ENCODE results near the gene ADM2. TPM values are rescaled to one million over a fixed set of nuclear protein-coding genes. Genes with fewer than 3 reads are reported as not detected.
A peak's percentile ranks its signal among the peaks of the same experiment; 100 is the strongest.
"Not testable (repeated sequence)": the region's sequence is repeated elsewhere in the genome, so short reads cannot be mapped to it uniquely, and the experiment has no call there.

Gene ADM2, protein sequence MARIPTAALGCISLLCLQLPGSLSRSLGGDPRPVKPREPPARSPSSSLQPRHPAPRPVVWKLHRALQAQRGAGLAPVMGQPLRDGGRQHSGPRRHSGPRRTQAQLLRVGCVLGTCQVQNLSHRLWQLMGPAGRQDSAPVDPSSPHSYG
- polyA plus RNA-seq (2011; rRNA removed) (3.1 and 3.6 TPM in 2 replicates), polyA minus RNA-seq (2011; rRNA and poly(A)+ RNA removed) (2.3 and 2.8 TPM in 2 replicates)

DNA sequence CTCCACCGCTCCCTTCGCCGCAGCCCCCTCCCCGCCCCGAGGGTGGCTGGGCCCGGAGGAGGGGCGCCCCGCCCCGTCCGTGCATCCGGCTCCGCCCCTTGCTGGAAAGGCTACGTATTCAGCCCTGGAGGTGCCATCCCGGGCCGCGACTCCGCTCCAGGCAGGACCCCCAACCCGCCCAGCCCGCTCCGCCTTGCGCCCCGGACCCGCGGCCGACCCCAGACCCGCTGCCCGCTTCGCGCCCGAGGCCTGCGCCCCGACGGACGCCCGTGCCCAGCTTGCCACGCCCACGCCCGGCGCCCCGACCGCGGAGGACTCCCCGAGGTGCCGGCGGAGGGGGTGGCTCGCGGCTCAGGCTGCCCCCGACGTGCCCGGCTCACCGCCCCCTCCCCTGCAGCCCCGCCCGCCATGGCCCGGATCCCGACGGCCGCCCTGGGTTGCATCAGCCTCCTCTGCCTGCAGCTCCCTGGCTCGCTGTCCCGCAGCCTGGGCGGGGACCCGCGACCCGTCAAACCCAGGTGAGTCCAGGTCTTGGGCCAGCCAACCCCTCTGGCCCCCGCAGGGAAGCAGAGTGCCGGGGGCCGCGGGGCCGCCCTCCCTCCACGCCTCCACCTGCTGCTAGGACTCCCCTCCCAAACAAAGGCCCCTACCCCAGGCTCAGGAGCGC lies at the start of gene ADM2:
ADM2 (plus strand) TSS at position 104 of the 667 bp plus-strand sequence; CDS start at position 409, 305 bp downstream.
- Histone ChIP-seq H3K27me3 (ENCODE audit: control insufficient read depth, insufficient read depth, low read length) (peaks cover 24% of the 10 kb centered on the region), H3K4me3 (ENCODE audit: low read depth, low read length) (peak within 1 kb of the TSS; percentile 69), H3K27ac (ENCODE audit: low read depth, low read length) (no peak within 1 kb of the TSS), H3K9me3 (ENCODE audit: control insufficient read depth, insufficient read depth, low read length) (peaks cover 4% of the 10 kb centered on the region; the same call in 1 of the 2 replicates)
- ChIA-PET CTCF (no interaction called here), POLR2A (no interaction called here)
- DNase-seq (ENCODE audit: low read depth, low spot score): no peak
- TF ChIP-seq, protein P1, sequence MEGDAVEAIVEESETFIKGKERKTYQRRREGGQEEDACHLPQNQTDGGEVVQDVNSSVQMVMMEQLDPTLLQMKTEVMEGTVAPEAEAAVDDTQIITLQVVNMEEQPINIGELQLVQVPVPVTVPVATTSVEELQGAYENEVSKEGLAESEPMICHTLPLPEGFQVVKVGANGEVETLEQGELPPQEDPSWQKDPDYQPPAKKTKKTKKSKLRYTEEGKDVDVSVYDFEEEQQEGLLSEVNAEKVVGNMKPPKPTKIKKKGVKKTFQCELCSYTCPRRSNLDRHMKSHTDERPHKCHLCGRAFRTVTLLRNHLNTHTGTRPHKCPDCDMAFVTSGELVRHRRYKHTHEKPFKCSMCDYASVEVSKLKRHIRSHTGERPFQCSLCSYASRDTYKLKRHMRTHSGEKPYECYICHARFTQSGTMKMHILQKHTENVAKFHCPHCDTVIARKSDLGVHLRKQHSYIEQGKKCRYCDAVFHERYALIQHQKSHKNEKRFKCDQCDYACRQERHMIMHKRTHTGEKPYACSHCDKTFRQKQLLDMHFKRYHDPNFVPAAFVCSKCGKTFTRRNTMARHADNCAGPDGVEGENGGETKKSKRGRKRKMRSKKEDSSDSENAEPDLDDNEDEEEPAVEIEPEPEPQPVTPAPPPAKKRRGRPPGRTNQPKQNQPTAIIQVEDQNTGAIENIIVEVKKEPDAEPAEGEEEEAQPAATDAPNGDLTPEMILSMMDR (IDR thresholded peaks at IDR 0.05; ENCODE audit: low read depth, low read length): no peak

DNA sequence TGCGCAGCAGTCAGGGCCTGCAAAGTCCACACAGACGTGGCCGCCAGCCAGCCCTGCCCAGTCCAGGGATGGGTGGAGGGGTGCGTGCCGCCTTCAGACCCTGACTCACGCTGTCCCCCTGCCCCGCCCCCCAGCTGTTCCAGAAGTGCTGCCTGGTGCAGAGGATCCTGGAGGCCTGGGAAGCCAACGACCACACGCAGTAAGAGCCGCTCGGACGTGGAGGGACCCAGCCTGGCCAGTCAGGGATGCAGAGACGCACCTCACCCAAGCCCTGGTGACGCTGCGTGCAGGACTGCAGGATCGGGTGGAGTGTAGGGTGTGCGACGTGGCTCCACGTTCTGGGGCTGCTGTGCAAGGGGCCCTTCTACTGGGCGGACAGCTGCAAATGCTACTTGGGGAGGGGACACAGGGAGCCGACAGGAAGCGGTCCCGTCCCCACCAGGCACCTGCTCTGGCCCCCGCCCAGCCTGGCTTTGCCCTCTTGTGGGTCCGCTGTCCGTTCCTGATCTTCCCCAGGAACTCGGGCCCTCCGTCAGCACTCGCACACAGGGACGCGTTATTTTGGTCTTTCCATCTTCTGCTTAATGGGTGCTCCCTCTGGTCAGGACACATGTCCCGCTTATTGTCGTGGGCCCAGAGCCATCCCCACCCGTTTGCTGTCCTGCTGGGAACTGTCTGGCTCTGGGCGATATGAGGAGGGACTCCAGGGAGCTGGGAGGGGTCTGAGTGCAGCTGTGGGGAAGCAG lies 49.0 kb upstream of the ADM2 start:
- Histone ChIP-seq H3K9me3 (ENCODE audit: control insufficient read depth, insufficient read depth, low read length) (no peaks in the 10 kb centered on the region), H3K27me3 (ENCODE audit: control insufficient read depth, insufficient read depth, low read length) (no peaks in the 10 kb centered on the region), H3K4me3 (ENCODE audit: low read depth, low read length) (no peak overlapping the region), H3K27ac (ENCODE audit: low read depth, low read length) (no peak overlapping the region)
- CTCF ChIA-PET: no interaction called here
- DNase-seq (ENCODE audit: low read depth, low spot score): no peak
- TF ChIP-seq, protein P1 (IDR thresholded peaks at IDR 0.05; ENCODE audit: low read depth, low read length): no peak
- POLR2A ChIA-PET: no interaction called here

DNA sequence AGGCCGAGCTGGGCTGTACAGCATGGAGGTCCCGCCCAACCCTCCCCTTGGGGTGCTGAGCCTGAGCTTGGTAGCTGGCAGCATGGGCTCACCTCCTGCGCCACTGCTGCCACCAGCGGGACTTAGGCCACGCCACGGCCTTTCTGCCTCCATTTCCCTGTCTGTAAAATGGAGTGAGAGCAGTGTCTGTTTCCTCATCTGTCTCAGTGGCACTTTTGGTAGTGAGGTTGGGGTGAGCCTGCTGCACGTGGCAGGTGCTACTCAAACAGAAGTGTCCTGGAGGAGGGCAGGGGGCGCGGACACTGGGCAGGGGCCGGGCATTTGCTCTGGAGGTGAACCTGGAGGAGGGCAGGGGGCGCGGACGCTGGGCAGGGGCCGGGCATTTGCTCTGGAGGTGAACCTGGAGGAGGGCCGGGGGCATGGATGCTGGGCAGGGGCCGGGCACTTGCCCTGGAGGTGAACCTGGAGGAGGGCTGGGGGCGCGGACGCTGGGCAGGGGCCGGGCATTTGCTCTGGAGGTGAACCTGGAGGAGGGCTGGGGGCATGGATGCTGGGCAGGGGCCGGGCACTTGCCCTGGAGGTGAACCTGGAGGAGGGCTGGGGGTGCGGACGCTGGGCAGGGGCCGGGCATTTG lies 48.3 kb upstream of the ADM2 start:
- H3K4me3 ChIP-seq (ENCODE audit: low read depth, low read length); DNase-seq (ENCODE audit: low read depth, low spot score); H3K9me3 ChIP-seq (ENCODE audit: control insufficient read depth, insufficient read depth, low read length); H3K27ac ChIP-seq (ENCODE audit: low read depth, low read length); H3K27me3 ChIP-seq (ENCODE audit: control insufficient read depth, insufficient read depth, low read length); POLR2A ChIA-PET; CTCF ChIA-PET: not testable (repeated sequence)

DNA sequence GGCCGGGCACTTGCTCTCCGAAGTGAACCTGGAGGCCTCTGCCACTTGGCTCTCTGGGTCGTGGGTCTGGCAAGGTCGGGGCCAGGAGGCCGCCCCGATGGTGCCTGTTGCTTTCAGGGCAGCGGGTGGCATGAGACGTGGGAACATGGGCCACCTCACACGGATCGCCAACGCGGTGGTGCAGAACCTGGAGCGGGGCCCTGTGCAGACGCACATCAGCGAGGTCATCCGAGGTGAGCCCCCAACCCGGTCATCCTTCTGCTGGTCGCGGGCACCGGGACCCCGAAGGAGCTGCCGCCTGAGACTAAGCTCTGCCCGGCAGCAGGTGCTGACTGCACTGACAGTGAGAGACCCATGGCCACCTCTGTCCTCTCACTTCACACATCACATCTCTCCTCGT lies 46.5 kb upstream of the ADM2 start:
- Histone ChIP-seq H3K9me3 (ENCODE audit: control insufficient read depth, insufficient read depth, low read length) (no peaks in the 10 kb centered on the region), H3K27me3 (ENCODE audit: control insufficient read depth, insufficient read depth, low read length) (no peaks in the 10 kb centered on the region), H3K27ac (ENCODE audit: low read depth, low read length) (no peak overlapping the region), H3K4me3 (ENCODE audit: low read depth, low read length) (no peak overlapping the region)
- ChIA-PET POLR2A (no interaction called here), CTCF (no interaction called here)
- TF ChIP-seq, protein P1 (IDR thresholded peaks at IDR 0.05; ENCODE audit: low read depth, low read length): no peak
- DNase-seq (ENCODE audit: low read depth, low spot score): no peak

DNA sequence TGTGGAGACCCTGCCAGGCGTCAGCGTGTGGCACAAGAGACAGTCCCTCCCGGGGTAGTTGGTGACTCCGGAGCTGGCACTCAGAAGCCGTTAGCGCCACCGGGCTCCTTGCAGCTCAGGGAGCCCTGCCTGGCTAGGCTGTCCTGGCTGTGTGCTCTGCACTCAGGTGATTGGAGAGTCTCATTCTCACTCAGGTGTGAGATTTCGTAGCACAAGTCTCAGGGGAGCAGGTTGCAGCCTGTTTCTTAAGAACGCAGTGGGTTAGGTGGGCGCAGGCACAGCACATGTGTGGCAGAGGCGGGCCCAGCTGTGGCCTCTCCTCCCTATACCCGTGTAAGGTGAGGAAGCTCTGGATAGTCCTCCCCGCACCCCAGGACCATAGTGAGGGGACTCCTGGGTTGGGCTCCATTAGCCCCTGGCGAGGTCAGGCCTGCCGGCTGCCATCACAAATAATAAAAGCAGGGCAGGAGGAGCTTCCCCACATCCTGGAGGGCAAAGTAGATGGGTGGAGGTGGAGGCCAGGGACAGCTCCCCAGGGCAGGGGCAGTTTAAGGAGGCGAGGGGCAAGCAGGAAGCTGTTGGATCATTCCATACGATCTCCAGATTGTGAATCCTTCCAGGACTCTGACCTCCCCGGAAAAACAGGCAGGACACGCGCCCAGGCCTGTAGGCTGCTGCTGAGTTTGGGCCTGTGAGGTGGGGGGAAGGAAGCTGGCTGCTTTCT lies 45.9 kb upstream of the ADM2 start:
- Histone ChIP-seq H3K9me3 (ENCODE audit: control insufficient read depth, insufficient read depth, low read length) (no peaks in the 10 kb centered on the region), H3K27ac (ENCODE audit: low read depth, low read length) (no peak overlapping the region), H3K4me3 (ENCODE audit: low read depth, low read length) (no peak overlapping the region), H3K27me3 (ENCODE audit: control insufficient read depth, insufficient read depth, low read length) (no peaks in the 10 kb centered on the region)
- TF ChIP-seq, protein P1 (IDR thresholded peaks at IDR 0.05; ENCODE audit: low read depth, low read length): no peak
- CTCF ChIA-PET: no interaction called here
- no peak for DNase-seq (ENCODE audit: low read depth, low spot score)
- POLR2A ChIA-PET: no interaction called here
